Glutamatergic neuron (in vitro differentiated cells): ENCODE measurements around the gene PRDM16. TPM values are rescaled to one million over a fixed set of nuclear protein-coding genes. Genes with fewer than 3 reads are reported as not detected.

ENCODE experiments used
- DNase-seq: peaks from one replicate; pipeline ENCODE4 v3.0.0; 2022
- H3K27ac Mint-ChIP-seq: one replicate; pipeline ENCODE4 v1.8.0; 2020; ENCODE audit warnings: mild to moderate bottlenecking, mixed read lengths, inconsistent platforms; ENCODE audit not compliant: unreplicated experiment
- H3K27me3 Mint-ChIP-seq: one replicate; pipeline ENCODE4 v1.8.0; 2020; ENCODE audit warnings: mild to moderate bottlenecking, moderate library complexity, mixed read lengths, inconsistent platforms; ENCODE audit not compliant: unreplicated experiment
- H3K36me3 Mint-ChIP-seq: one replicate; pipeline ENCODE4 v1.8.0; 2020; ENCODE audit warnings: mild to moderate bottlenecking, mixed read lengths, inconsistent platforms; ENCODE audit not compliant: unreplicated experiment
- H3K4me1 Mint-ChIP-seq: one replicate; pipeline ENCODE4 v1.8.0; 2020; ENCODE audit warnings: mild to moderate bottlenecking, low read depth, mixed read lengths, inconsistent platforms; ENCODE audit not compliant: unreplicated experiment
- H3K4me3 Mint-ChIP-seq: one replicate; pipeline ENCODE4 v1.8.0; 2020; ENCODE audit warnings: mild to moderate bottlenecking, mixed read lengths, inconsistent platforms; ENCODE audit not compliant: unreplicated experiment
- H3K9me3 Mint-ChIP-seq: one replicate; pipeline ENCODE4 v1.8.0; 2020; ENCODE audit warnings: mild to moderate bottlenecking, moderate library complexity, mixed read lengths, inconsistent platforms; ENCODE audit not compliant: unreplicated experiment
- total RNA-seq: library from RNA; stranded (reverse); fragmentation: NEBNext Ultra II Directional; extraction: Animal tissue kit (Norgen Biotek cat#: 25700); gene quantifications from one replicate; pipeline ENCODE4 v1.2.1, GENCODE V29; 2021; ENCODE audit not compliant: unreplicated experiment
- TF ChIP-seq, protein P1 (sequence below): fragments of 200-600 bp; sonication (generic); IDR thresholded peaks from one replicate; pipeline ENCODE4 v1.5.0; 2021; ENCODE audit not compliant: partially characterized antibody, unreplicated experiment

The PRDM16 gene
- total RNA-seq, 1 donor from 2014 or later, result 0.07 TPM

DNA sequence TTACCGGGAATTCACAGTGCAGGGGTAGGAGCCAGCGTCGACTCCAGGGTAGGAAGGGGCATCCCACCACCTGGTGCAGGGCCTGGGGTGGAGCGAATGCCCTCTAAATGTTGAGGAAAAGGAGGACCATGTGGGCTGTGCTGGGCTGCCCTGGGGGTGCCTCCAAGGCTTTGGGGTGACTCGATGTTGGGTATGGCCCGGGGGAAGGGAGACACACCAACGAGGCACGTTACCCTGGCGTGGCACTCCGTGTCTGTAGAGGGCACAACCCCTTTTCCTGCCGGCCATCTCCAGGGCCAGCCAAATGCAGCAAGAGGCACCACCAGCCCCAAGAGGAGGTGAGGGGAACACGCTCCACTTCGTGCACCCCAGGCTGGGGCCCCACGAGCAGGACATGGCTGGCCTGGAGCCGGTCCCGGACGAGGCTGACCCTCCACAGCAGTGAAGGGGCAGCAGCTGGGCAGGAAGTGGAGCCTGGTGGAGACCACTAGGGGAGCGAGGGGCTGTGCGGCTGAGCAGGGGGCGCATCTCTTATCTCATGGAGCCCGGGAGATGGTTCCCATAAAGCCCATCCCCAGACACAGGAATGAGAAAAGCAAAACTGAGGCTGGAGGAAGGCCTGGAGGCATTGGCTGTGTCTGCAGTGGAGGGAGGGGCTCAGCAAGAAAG, 36.5 kb upstream of the PRDM16 start:
- Mint-ChIP-seq H3K4me1 (no peaks in the 10 kb centered on the region), H3K27ac (no peak overlapping the region), H3K4me3 (no peak overlapping the region), H3K36me3 (no peaks in the 10 kb centered on the region), H3K27me3 (no peaks in the 10 kb centered on the region), H3K9me3 (peaks cover 3% of the 10 kb centered on the region)
- no peak for DNase-seq
- TF ChIP-seq, protein P1, sequence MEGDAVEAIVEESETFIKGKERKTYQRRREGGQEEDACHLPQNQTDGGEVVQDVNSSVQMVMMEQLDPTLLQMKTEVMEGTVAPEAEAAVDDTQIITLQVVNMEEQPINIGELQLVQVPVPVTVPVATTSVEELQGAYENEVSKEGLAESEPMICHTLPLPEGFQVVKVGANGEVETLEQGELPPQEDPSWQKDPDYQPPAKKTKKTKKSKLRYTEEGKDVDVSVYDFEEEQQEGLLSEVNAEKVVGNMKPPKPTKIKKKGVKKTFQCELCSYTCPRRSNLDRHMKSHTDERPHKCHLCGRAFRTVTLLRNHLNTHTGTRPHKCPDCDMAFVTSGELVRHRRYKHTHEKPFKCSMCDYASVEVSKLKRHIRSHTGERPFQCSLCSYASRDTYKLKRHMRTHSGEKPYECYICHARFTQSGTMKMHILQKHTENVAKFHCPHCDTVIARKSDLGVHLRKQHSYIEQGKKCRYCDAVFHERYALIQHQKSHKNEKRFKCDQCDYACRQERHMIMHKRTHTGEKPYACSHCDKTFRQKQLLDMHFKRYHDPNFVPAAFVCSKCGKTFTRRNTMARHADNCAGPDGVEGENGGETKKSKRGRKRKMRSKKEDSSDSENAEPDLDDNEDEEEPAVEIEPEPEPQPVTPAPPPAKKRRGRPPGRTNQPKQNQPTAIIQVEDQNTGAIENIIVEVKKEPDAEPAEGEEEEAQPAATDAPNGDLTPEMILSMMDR, result no peak

DNA sequence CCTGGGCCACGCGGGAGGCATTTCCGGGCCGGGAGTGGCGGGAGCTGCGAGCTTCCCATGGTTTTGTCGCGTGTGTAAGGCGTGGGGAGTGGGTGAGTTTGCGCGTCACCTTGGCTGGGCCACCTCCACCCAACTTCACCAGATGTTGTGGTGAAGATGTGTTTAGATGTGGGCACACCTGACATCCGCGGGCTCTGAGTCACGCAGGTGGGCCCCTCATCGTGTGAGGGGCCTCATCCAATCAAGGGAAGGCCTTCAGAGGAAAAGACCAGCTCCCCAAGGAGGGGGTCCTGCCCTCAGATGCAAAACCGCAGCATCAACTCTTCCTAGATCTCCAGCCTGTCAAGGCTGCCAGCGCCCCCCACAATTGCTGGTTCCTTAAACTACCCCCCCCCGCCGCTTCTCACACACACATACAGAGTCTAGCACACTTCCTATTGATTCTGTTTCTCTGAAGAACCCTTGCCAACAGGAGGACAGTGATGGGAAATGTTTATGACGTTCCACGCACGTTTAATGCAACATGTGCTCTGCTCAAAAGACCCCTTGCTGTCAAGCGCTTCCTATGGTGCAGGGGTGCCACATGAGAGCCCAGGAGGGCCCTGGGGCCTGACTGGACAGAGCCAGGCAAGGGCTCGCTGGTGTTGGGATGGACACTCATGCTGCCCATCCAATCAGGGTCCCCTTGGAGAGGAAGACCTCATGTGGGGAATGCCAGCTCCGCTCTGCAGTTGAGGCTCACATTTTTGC, 35.8 kb upstream of the PRDM16 start:
- no peak overlapping the region for H3K4me3 Mint-ChIP-seq
- H3K4me1 Mint-ChIP-seq, result no peaks in the 10 kb centered on the region
- TF ChIP-seq, protein P1, result no peak
- no peak overlapping the region for H3K27ac Mint-ChIP-seq
- DNase-seq, result no peak
- H3K36me3 Mint-ChIP-seq, result no peaks in the 10 kb centered on the region
- no peaks in the 10 kb centered on the region for H3K27me3 Mint-ChIP-seq
- peaks cover 5% of the 10 kb centered on the region for H3K9me3 Mint-ChIP-seq

DNA sequence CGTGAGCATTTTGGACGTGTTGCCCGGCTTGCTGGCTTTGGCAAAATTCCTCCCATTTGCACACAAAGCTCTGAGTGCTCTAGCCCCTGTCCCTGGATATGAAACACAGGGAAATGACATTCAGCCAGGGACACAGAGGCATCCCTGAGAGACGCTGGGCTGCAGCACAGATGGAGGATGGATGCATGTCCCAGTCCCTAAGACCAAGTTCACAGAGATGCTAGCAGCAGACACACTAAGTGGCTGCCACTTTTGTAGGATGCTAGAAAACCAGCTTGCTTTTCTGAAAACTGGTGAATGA, 35.3 kb upstream of the PRDM16 start:
- Mint-ChIP-seq H3K9me3 (peaks cover 5% of the 10 kb centered on the region), H3K36me3 (no peaks in the 10 kb centered on the region), H3K27ac (no peak overlapping the region), H3K4me1 (no peaks in the 10 kb centered on the region), H3K27me3 (no peaks in the 10 kb centered on the region), H3K4me3 (no peak overlapping the region)
- TF ChIP-seq, protein P1, result no peak
- no peak for DNase-seq

DNA sequence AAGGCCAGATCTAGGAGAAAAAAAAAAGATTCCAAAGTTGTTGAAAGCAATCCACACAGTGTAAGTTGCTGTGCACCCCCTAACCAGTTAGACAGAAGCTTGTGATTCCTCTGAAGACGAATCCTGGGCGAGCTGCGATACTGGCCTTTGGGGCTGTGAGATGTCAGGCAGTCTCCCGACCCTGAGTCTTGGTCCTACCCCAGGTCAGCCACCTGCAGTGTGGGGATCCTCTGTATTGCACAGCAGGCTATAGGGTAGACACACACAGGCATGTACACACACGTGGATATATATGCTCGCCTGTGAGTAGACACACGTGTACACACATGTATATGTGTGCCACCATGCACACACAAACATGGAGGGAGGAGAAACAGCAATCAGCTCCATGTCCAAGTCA, 34.8 kb upstream of the PRDM16 start:
- peaks cover 5% of the 10 kb centered on the region for H3K9me3 Mint-ChIP-seq
- no peaks in the 10 kb centered on the region for H3K27me3 Mint-ChIP-seq
- H3K4me1 Mint-ChIP-seq, result no peaks in the 10 kb centered on the region
- no peaks in the 10 kb centered on the region for H3K36me3 Mint-ChIP-seq
- TF ChIP-seq, protein P1, result no peak
- H3K27ac Mint-ChIP-seq, result no peak overlapping the region
- no peak overlapping the region for H3K4me3 Mint-ChIP-seq
- no peak for DNase-seq
